Stomach (tissue), 4 donors: ENCODE results near the gene ACTN4.

Experiments used
- EP300 ChIP-seq: sonication (generic); formaldehyde crosslinking; IDR thresholded peaks from one replicate; pipeline ENCODE4 v1.6.1; 2017; ENCODE audit warnings: antibody characterized with exemption
- POLR2A ChIP-seq, 4 donors: fragments of 450-650 bp; IDR thresholded peaks; one replicate each; pipeline ENCODE4 v1.6.1; 2016; ENCODE audit warnings: antibody characterized with exemption in 4 of 4, control low read depth in 2 of 4, mild to moderate bottlenecking in 1 of 4, moderate library complexity in 1 of 4
- POLR2AphosphoS5 ChIP-seq, 3 donors: sonication (generic); formaldehyde crosslinking; IDR thresholded peaks; one replicate each; pipeline ENCODE4 v1.6.1; 2016; ENCODE audit warnings: antibody characterized with exemption in 3 of 3
- TF ChIP-seq, protein P1 (sequence below), 7 experiments: fragments of 450-650 bp in 4 of 7; fragments of 200-600 bp in 3 of 7; sonication (generic) in 3 of 7; IDR thresholded peaks; one replicate each; pipeline ENCODE4 v1.5.1; 2016 to 2019; ENCODE audit warnings: antibody characterized with exemption in 7 of 7, control low read depth in 2 of 7, mild to moderate bottlenecking in 1 of 7

DNA sequence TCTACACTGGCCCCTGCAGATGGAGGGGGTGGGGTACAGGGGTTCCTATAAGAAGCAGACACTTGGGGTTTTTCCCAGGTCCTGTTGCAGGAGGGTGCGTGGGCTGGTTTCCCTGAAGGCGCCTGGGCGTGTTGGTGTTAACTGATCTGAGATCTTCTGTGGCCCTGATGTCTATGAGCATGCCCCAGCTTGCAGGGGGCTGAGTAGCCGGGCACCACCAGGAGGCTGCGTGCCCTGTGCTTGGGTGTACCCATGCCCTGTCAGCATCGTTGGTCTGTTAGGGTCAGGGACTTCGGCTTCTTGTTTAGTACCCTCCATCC is 51.5 kb downstream of the ACTN4 start:
- TF ChIP-seq, protein P1, sequence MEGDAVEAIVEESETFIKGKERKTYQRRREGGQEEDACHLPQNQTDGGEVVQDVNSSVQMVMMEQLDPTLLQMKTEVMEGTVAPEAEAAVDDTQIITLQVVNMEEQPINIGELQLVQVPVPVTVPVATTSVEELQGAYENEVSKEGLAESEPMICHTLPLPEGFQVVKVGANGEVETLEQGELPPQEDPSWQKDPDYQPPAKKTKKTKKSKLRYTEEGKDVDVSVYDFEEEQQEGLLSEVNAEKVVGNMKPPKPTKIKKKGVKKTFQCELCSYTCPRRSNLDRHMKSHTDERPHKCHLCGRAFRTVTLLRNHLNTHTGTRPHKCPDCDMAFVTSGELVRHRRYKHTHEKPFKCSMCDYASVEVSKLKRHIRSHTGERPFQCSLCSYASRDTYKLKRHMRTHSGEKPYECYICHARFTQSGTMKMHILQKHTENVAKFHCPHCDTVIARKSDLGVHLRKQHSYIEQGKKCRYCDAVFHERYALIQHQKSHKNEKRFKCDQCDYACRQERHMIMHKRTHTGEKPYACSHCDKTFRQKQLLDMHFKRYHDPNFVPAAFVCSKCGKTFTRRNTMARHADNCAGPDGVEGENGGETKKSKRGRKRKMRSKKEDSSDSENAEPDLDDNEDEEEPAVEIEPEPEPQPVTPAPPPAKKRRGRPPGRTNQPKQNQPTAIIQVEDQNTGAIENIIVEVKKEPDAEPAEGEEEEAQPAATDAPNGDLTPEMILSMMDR (IDR thresholded peaks at IDR 0.05): no peak
- TF ChIP-seq POLR2A (IDR thresholded peaks at IDR 0.05) (no peak), POLR2AphosphoS5 (IDR thresholded peaks at IDR 0.05) (no peak), EP300 (no peak)
